ENCODE results near the gene ADAMTSL2.

The ADAMTSL2 gene

GRCh38 chr9:133535306-133535877 is 888 bp downstream of the ADAMTSL2 start:
- DNase-seq (ENCODE audit: low spot score), result no peak

DNA sequence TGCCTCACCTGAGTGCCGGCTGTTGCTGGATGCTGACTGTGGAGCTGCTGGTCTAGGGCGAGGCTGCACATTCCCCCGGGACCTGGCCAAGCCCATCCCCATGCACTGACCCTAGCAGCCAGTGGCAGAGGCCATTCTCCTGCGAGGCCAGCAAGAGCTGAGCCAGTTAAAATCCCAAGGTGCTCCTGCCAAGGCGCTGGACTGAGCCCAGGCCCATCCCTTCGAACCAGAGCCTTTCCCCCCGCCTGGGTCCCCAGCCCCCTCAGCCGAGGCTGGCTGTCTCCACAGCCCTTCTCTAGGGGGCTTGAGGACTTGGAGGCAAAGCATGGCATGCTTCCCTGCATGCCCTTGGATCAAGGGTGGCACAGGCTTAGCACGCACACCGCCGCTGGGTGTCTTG is 1.6 kb downstream of the ADAMTSL2 start:
- DNase-seq (ENCODE audit: low spot score), result no peak

DNA sequence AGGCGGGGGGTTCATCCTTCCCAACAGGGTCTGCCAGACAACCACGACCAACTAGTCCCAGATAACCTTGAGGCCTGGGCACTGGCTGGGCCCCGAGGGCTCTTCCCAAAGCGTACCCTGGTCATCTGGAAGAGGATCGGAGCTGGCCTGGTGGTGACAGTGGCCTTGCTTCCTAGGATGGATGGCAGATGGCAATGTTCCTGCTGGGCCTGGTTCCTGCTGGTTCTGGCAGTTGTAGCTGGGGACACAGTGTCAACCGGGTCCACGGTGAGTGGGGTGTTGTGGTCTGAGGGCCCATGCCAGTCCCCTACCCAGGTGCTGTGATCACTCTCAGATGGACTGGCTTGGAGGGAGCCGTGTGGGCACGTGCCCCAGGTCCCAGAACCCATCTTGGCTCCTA is 2.0 kb downstream of the ADAMTSL2 start:
- DNase-seq (ENCODE audit: low spot score), result no peak

DNA sequence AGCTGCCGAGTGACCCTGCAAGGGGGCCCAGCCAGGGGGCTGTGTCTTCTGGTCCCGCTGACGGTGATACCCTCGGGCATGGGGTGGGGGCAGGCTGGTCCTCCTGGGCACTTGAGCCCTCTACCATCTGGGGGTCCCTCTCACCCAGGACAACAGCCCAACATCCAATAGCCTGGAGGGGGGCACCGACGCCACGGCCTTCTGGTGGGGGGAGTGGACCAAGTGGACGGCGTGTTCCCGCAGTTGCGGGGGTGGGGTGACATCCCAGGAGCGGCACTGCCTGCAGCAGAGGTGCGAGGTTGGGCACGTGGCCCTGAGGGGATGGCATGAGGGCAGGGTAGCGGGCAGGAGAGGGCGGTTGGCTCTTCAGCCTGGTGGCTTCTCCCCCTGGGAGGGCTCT is 2.8 kb downstream of the ADAMTSL2 start:
- no peak for DNase-seq (ENCODE audit: low spot score)

- no peak for DNase-seq (ENCODE audit: low spot score)
Observed at GRCh38 chr9:133538176-133538575, 3.7 kb downstream of the ADAMTSL2 start.

GRCh38 chr9:133538851-133539833 is 4.6 kb downstream of the ADAMTSL2 start:
- DNase-seq (ENCODE audit: low spot score), result no peak

DNA sequence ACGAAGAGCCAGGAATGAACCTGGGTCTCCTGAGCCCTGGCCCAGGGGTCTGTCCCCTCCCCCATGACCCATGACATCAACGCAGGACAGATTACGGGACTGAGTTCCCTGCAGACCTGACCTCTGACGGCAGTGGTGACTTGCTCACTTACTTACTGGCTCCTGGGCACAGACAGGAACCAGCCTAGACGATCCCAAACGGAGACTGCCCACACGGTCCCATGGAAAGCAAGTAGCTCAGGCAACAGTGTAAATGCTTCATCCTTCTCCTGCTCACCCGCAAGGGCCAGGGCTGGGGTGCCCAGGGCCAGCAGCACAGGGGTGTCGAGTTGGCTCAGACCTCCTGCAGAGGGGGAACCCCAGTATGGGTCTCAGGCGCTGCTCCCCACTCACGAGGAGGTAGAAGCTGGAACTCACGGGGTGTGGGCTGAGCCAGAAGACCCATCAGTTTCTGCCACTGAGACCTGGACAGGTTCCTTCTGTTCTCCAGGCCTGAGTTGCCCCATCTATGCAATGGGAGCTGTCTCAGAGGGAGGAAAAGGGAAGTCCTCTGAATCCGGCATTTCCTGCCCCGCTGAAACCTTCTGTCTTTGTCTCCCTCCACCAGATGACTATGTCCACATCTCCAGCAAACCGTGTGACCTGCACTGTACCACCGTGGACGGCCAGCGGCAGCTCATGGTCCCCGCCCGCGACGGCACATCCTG is 5.6 kb downstream of the ADAMTSL2 start:
- DNase-seq (ENCODE audit: low spot score), result no peak

GRCh38 chr9:133540698-133541025 is 6.2 kb downstream of the ADAMTSL2 start:
- DNase-seq (ENCODE audit: low spot score), result no peak

- no peak for DNase-seq (ENCODE audit: low spot score)
Observed at GRCh38 chr9:133542002-133542401, 7.5 kb downstream of the ADAMTSL2 start.

DNA sequence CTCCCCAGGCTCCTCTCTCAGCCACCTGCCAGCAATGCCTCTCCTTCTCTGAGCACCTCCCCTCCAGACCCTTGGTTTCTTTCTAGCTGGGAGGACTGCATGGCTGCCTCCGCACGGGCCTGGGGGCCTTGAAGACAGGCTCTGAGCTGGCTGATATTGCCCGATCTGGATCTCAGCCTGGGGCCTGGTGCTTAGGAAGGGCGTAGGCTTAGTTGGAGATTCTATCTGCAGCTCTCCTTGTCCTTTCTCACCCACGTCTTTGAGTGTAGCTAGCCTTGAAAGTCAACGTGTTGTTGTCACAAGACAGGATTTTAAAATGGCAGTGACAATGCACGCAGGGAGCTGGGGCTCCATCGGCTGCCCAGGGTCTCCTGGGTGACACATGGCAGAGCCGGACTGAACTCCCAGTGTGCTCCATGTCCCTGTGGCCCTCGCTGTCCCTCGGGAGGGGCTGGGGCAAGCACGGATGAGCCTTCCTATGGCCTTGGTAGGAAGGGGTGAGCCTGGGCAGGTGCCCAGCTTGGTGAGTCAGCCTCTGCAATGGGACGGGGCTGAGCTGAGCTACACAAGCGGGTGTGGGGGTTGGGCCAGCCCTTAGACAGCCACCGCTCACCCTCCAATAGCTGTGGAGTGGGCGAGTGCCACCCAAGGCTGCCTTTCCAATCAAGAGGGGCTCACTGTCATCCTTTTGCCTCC is 9.4 kb downstream of the ADAMTSL2 start:
- no peak for DNase-seq (ENCODE audit: low spot score)

DNA sequence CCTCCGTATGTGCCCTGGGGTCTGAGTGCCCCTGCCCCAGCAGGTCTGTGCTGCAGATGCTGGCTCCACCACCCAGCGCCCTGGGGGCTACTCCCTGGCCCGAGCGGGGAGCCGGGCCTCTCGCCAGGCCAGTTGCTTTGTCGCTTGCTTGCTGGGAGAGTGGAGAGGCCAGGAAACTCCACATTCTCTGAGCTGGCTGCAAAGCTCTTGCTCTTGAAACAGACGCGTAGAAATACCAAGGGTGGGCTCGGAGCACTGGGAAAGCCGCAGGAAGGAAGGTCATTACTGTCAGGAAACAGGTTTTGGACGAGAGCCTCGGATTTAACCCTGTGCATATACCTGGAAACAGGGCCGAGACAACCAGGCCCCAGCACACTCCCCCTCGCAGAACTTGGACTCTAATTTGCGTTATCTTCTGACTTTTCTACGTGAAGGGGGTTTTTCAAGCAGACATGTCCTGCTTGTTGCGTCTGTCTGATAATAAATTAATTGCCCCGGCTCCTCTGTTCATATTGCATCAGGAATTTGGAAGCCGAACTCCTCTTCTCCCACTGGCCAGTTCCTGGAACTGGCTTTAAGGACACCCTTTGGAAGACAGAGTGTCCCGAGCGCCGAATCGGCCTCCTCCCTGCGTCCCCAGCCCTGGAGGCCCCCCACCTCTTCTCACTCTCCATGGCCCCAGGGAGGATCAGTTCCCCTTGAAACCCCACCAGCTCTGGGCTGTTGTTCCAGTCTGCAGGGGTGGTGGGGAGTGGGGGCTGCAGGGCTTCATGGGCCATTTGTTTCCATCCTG is 11.2 kb downstream of the ADAMTSL2 start:
- no peak for DNase-seq (ENCODE audit: low spot score)

- no peak for DNase-seq (ENCODE audit: low spot score)
Observed at GRCh38 chr9:133546287-133546680, 11.8 kb downstream of the ADAMTSL2 start.

- DNase-seq (ENCODE audit: low spot score), result no peak
Observed at GRCh38 chr9:133547116-133547515, 12.6 kb downstream of the ADAMTSL2 start.

DNA sequence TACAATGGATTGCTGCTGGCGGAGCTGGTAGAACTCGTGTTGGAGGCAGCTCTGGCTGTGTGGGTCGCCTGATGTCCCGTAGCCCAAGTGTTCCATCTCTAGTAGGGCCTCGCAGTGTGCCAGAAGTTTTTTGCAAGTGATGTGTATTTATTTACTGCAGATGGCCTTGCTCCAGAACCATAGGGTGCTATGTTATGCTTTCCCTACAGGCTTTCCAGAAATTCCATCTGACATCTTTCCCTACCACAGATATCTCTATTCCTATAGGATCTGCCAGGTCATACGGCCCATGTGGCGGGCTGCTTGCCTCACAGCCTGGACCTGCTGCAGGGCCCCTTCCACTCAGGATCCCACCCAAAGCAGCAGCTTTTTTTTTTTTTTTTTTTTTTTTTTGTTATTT is 16.9 kb downstream of the ADAMTSL2 start:
- DNase-seq (ENCODE audit: low spot score), result no peak

- no peak for DNase-seq (ENCODE audit: low spot score)
Observed at GRCh38 chr9:133552236-133552635, 17.7 kb downstream of the ADAMTSL2 start.

DNA sequence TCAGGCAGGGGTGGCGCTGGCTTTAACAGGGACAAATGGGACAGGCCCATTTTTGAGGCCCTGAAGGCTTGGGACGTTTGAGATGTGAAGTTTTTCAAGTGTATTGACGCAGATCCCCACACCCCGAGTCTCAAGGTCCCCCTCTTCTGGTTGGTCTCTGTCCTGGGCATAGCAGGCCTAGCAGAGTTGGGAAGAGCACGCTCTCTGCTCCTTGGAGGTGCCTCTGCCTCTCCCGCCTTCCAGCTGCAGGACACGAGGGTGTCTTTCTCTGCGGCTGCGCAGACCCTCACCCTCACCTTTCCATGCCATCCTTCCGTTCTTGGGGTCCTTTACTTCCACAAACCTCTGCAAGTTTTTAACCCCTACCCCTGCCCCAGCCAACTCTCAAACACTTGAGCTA is 18.6 kb downstream of the ADAMTSL2 start:
- DNase-seq (ENCODE audit: low spot score), result no peak

DNA sequence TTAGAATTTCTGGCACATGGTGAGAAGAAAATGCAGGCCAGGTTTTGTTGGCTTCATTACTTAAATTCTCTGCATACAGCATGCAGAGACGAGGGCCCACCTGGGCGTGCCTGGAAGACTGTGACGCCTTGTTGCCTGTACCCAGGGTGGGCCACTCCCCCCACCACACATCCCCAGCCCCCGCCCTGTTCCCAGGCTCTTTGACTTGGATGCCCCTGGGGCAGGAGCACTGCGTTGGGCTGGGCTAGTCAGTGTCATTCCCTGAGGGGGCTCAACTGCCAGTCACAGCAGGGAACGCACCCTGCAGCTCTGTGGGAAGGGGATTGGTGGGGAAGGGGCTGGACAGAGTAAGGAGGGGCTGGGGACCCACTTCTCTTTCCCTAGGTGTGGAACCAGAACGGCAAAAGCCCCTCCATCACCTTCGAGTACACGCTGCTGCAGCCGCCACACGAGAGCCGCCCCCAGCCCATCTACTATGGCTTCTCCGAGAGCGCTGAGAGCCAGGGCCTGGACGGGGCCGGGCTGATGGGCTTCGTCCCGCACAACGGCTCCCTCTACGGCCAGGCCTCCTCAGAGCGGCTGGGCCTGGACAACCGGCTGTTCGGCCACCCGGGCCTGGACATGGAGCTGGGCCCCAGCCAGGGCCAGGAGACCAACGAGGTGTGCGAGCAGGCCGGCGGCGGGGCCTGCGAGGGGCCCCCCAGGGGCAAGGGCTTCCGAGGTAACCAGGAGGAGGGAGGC is 19.6 kb downstream of the ADAMTSL2 start:
- no peak for DNase-seq (ENCODE audit: low spot score)

DNA sequence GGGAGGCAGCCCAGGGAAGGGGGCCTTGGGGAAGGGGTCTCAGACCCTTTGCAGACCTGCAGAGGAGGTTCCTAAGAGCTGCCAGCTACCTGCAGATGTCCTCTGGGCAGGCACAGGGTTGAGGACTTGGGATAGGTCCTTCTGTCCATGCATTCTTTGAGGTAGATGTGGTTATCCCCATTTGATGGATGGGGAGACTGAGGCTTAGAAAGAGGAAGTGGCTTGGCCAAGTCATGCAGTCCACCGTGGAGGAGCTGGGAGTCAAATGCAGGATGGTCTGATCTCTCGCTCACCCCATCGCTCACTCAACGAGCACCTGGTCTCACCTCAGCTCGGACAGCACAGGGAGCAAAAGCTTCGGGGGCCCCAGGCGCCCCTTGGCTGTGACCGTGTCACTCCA is 20.2 kb downstream of the ADAMTSL2 start:
- no peak for DNase-seq (ENCODE audit: low spot score)

- DNase-seq (ENCODE audit: low spot score), result no peak
Observed at GRCh38 chr9:133556354-133556753, 21.9 kb downstream of the ADAMTSL2 start.

DNA sequence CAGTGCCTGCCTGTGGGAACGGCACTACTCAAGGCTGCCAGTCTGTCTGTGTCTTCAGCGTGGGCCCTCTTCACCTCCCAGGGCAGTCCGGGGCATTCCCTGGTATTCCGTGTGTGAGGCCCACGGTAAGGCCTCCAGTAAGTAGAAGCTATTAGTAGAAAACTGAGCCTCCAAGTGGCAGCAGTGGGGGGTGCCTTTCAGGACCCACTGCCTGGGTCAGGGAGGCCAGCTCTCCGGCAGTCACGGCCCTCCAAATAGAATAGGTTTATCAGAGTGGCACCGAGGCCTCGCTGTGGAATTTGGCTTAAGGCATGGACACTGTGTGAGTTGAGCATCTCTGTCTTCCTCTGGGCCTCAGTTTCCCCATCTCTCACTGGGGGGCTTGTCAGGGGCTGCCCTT is 23.1 kb downstream of the ADAMTSL2 start:
- DNase-seq (ENCODE audit: low spot score), result no peak

Measured in pons (tissue), 1 donor.